ENCODE measurements around the gene PLEKHF1.

GRCh38 chr19:29620931-29621351 lies 44.3 kb upstream of the PLEKHF1 start:
- no peak for TF ChIP-seq CTCF (conservative IDR thresholded peaks at IDR 0.05; ENCODE audit: low read depth, low read length)
- no peak for TF ChIP-seq EZH2 (IDR thresholded peaks at IDR 0.05; ENCODE audit: low read length, unreplicated experiment)
